ENCODE measurements around the gene ZNRF1. TPM values are rescaled to one million over a fixed set of nuclear protein-coding genes. Genes with fewer than 3 reads are reported as not detected.

The ZNRF1 gene
- total and polyA plus RNA-seq, 2 of the 8 experiments (the other 6 are each of a cell fraction or from before 2014, with no cell fraction given) = 33.5 to 52.9 TPM

DNA sequence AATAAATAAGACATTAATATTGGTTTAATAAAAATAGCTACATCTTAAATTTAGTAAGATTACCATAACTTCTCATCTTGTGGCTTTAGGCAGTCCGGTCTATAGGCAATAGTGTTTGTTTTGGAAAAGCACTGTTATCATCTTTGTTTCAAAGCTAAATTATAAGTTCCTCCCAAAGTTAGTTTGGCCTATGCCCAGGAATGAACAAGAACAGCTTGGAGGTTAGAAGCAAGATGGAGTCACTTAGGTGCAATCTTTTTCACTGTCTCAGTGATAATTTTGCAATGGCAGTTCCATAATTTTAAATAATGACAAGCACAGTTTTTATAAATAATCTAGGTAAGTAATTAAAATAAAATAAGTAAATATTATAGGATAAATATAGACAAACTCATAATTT is 123.8 kb downstream of the ZNRF1 start (continued):
- TF ChIP-seq, protein P1, sequence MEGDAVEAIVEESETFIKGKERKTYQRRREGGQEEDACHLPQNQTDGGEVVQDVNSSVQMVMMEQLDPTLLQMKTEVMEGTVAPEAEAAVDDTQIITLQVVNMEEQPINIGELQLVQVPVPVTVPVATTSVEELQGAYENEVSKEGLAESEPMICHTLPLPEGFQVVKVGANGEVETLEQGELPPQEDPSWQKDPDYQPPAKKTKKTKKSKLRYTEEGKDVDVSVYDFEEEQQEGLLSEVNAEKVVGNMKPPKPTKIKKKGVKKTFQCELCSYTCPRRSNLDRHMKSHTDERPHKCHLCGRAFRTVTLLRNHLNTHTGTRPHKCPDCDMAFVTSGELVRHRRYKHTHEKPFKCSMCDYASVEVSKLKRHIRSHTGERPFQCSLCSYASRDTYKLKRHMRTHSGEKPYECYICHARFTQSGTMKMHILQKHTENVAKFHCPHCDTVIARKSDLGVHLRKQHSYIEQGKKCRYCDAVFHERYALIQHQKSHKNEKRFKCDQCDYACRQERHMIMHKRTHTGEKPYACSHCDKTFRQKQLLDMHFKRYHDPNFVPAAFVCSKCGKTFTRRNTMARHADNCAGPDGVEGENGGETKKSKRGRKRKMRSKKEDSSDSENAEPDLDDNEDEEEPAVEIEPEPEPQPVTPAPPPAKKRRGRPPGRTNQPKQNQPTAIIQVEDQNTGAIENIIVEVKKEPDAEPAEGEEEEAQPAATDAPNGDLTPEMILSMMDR (IDR thresholded peaks at IDR 0.05; ENCODE audit: control extremely low read depth in 1 of 3, insufficient read depth in 1 of 3, low read depth in 1 of 3, low read length in 3 of 3) = no peak
- TF ChIP-seq BRCA1 (IDR thresholded peaks at IDR 0.05; ENCODE audit: low read depth, low read length) (no peak), SRF (IDR thresholded peaks at IDR 0.05; ENCODE audit: low read depth, low read length) (no peak), POLR2AphosphoS5 (IDR thresholded peaks at IDR 0.05; ENCODE audit: low read depth, low read length) (no peak), POU5F1 (IDR thresholded peaks at IDR 0.05; ENCODE audit: low read depth, low read length) (no peak), CBX8 (IDR thresholded peaks at IDR 0.05; ENCODE audit: borderline replicate concordance, low read depth, low read length) (no peak), SP4 (IDR thresholded peaks at IDR 0.05; ENCODE audit: low read length) (no peak), KDM5A (IDR thresholded peaks at IDR 0.05; ENCODE audit: low read length) (no peak), YY1 (IDR thresholded peaks at IDR 0.05; ENCODE audit: low read depth, low read length) (no peak), EZH2 (IDR thresholded peaks at IDR 0.05; ENCODE audit: low read depth, low read length, severe bottlenecking) (no peak), CREB1 (IDR thresholded peaks at IDR 0.05) (no peak)

All from H1 (cell line).